ENCODE measurements around the gene ST6GALNAC3. TPM values are rescaled to one million over a fixed set of nuclear protein-coding genes. Genes with fewer than 3 reads are reported as not detected.

Gene ST6GALNAC3
- total RNA-seq, 1 donor from 2014 or later, result 46.8 TPM

DNA sequence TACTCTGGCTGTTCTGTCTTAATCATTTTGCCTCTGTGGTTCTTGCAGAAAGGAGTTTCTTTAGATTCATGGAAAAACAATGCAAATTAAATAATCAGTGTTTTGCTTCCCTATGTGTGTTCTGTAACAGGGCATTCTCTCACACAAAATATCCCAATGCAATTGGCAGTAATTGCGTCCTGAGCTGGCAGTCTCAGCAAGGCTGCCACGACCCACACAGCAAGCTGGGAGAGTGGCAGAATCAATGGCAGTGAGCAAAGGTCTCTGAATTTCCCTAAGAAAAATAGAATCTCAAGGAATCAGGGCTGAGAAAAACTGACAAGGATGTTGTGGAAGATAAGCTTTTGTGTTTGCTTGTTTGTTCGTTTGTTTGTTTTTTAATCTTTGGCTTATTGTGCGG is 594.6 kb downstream of the ST6GALNAC3 start:
- TF ChIP-seq, protein P1, sequence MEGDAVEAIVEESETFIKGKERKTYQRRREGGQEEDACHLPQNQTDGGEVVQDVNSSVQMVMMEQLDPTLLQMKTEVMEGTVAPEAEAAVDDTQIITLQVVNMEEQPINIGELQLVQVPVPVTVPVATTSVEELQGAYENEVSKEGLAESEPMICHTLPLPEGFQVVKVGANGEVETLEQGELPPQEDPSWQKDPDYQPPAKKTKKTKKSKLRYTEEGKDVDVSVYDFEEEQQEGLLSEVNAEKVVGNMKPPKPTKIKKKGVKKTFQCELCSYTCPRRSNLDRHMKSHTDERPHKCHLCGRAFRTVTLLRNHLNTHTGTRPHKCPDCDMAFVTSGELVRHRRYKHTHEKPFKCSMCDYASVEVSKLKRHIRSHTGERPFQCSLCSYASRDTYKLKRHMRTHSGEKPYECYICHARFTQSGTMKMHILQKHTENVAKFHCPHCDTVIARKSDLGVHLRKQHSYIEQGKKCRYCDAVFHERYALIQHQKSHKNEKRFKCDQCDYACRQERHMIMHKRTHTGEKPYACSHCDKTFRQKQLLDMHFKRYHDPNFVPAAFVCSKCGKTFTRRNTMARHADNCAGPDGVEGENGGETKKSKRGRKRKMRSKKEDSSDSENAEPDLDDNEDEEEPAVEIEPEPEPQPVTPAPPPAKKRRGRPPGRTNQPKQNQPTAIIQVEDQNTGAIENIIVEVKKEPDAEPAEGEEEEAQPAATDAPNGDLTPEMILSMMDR (IDR thresholded peaks at IDR 0.05; ENCODE audit: unreplicated experiment), result no peak
- H3K4me3 Mint-ChIP-seq (ENCODE audit: unreplicated experiment), result no peak overlapping the region
- no peaks in the 10 kb centered on the region for H3K4me1 Mint-ChIP-seq (ENCODE audit: unreplicated experiment)
- DNase-seq (ENCODE audit: low spot score), result no peak
- no peak overlapping the region for H3K27ac Mint-ChIP-seq (ENCODE audit: unreplicated experiment)
- H3K9me3 Mint-ChIP-seq (ENCODE audit: unreplicated experiment), result peaks cover 5% of the 10 kb centered on the region
- H3K27me3 Mint-ChIP-seq (ENCODE audit: unreplicated experiment), result no peaks in the 10 kb centered on the region
- H3K36me3 Mint-ChIP-seq (ENCODE audit: low read depth, unreplicated experiment), result peaks cover 5% of the 10 kb centered on the region

DNA sequence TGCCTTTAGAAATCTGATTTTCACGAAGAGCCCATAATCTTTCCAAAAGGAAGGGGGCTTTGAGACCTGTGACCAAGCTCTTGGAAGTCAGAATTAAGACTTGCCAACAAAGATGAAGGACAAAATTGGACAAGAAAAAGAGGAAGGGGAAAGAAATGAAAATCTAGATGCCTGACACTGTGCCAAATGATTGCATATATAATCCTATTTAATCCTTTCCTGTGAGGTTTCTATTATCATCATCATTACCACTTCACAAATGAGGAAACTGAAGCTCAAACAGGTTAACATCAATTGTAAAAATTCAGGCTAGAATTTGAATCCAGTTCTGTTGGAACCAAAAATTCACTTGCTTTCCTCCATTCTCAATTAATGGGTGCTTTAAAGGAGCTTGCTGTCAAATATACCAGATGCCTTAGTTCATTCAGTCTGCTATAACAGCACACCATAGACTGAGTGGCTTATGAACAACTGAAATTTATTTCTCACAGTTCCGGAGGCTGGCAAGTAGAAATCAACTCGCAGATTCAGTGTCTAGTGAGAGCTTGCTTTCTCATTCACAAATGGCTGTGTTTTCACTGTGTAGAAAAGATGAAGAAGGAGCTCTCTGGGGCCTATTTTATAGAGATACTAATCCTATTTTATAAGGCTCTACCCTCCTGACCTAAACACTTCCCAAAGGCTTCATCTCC is 595.2 kb downstream of the ST6GALNAC3 start:
- H3K9me3 Mint-ChIP-seq (ENCODE audit: unreplicated experiment), result peaks cover 5% of the 10 kb centered on the region
- TF ChIP-seq, protein P1 (IDR thresholded peaks at IDR 0.05; ENCODE audit: unreplicated experiment), result no peak
- no peaks in the 10 kb centered on the region for H3K27me3 Mint-ChIP-seq (ENCODE audit: unreplicated experiment)
- peaks cover 5% of the 10 kb centered on the region for H3K36me3 Mint-ChIP-seq (ENCODE audit: low read depth, unreplicated experiment)
- no peaks in the 10 kb centered on the region for H3K4me1 Mint-ChIP-seq (ENCODE audit: unreplicated experiment)
- no peak overlapping the region for H3K27ac Mint-ChIP-seq (ENCODE audit: unreplicated experiment)
- no peak overlapping the region for H3K4me3 Mint-ChIP-seq (ENCODE audit: unreplicated experiment)
- no peak for DNase-seq (ENCODE audit: low spot score)

DNA sequence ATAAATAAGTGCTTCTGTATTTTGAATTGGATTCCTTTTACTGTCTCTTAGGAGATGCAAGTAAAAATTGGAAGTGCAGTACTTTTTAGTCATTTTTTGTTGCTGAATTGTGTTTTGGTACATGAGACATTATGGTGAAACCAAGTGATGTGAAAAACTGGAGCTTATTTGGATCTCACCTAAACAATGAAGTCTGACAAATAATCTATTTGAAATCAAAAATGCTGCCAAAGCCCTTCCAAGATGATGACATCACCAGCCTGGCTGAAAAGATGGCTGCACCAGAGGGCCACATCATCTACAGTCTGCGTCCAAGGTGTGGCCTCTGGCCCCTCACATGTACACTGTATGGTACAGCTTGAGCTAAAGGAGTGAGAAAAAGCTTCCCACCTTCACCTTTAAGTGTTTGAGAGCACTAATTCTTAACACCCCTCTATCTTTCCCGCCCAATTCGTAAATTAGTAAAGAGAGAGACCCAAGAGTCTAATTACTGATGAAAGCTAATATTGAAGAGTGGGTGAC is 600.2 kb downstream of the ST6GALNAC3 start:
- Mint-ChIP-seq H3K27me3 (ENCODE audit: unreplicated experiment) (no peaks in the 10 kb centered on the region), H3K4me1 (ENCODE audit: unreplicated experiment) (no peaks in the 10 kb centered on the region), H3K9me3 (ENCODE audit: unreplicated experiment) (peaks cover 5% of the 10 kb centered on the region), H3K4me3 (ENCODE audit: unreplicated experiment) (no peak overlapping the region), H3K36me3 (ENCODE audit: low read depth, unreplicated experiment) (peaks cover 5% of the 10 kb centered on the region), H3K27ac (ENCODE audit: unreplicated experiment) (no peak overlapping the region)
- no peak for DNase-seq (ENCODE audit: low spot score)
- TF ChIP-seq, protein P1 (IDR thresholded peaks at IDR 0.05; ENCODE audit: unreplicated experiment), result no peak

DNA sequence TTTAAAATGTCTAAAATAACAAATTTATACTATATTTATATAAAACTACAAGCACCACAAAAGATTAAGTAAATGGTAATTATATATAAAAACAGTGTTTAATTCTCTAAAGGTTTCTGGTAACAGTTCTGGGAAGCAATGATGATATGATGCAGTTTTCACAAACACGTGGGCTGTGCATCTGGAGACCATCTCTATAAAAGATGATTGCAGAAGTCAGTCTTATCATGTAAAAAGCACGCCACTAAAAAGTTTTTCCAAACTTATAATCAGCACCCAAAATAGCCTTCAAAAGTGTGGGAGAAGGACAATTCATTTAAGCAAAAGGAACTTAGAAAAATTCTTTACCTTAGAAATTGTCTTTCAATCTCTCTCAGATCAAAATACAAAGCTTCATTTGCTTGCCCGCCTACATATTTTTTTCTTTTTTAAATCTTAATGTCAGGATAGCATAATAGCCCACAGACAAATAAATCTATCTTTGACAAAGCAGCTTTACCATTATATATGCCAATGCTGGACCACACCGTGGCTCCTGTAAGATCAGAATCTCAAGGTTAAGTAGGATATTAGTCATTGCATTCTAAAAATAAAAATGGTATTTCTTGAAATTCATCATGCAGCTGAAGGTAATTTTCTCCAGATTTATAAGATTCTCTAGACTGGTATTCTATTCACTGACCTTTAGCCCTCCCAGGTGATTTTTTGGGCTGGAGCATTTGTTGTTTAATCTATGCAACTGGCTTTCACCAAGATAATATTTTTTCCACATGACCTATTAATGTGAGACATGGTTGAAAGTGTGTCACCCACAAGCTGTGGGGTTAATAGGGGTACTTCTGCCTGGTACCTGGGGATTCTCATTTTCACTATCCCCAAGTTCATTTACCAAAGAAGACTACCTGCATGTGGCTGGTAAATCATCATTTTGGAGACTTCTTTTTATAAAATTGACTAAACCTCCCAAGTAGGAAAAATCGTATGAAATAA is 603.2 kb downstream of the ST6GALNAC3 start:
- H3K9me3 Mint-ChIP-seq (ENCODE audit: unreplicated experiment), result no peaks in the 10 kb centered on the region
- TF ChIP-seq, protein P1 (IDR thresholded peaks at IDR 0.05; ENCODE audit: unreplicated experiment), result no peak
- no peaks in the 10 kb centered on the region for H3K4me1 Mint-ChIP-seq (ENCODE audit: unreplicated experiment)
- H3K4me3 Mint-ChIP-seq (ENCODE audit: unreplicated experiment), result no peak overlapping the region
- no peak for DNase-seq (ENCODE audit: low spot score)
- no peaks in the 10 kb centered on the region for H3K36me3 Mint-ChIP-seq (ENCODE audit: low read depth, unreplicated experiment)
- H3K27ac Mint-ChIP-seq (ENCODE audit: unreplicated experiment), result no peak overlapping the region
- H3K27me3 Mint-ChIP-seq (ENCODE audit: unreplicated experiment), result no peaks in the 10 kb centered on the region
